ENCODE results near the gene PIGS. TPM values are rescaled to one million over a fixed set of nuclear protein-coding genes. Genes with fewer than 3 reads are reported as not detected.

Gene PIGS
- total and polyA plus RNA-seq, 2 of the 4 experiments (the other 2 are of a cell fraction) = 28.7 to 78.9 TPM

GRCh38 chr17:28580959-28581358, 9.6 kb upstream of the PIGS start:
- peaks cover 5% of the 10 kb centered on the region; the same call in 1 of the 2 replicates for H3K9me1 ChIP-seq (ENCODE audit: insufficient read depth, low read length)
- H2AFZ ChIP-seq (replicated peaks; ENCODE audit: low read length, poor library complexity) = no peak overlapping the region
- no peak overlapping the region for H4K8ac ChIP-seq (ENCODE audit: low read depth in 2 of 2, low read length in 2 of 2)
- H4K20me1 ChIP-seq (ENCODE audit: insufficient read depth, low read length) = no peaks in the 10 kb centered on the region
- intact Hi-C loops (cut with micrococcal nuclease) (no loop called here), in situ Hi-C loops (cut with MboI; ENCODE audit: low sequenced_read_pairs) (no loop called here), dilution Hi-C loops (cut with HindIII; ENCODE audit: low sequenced_read_pairs, unreplicated experiment) (no loop called here)
- H3K79me1 ChIP-seq (ENCODE audit: low read depth in 1 of 2, low read length in 2 of 2) = peaks cover 0 to 12% of the 10 kb centered on the region in 2 experiments; a peak in 2 of 4 replicates
- CTCF ChIA-PET = no interaction called here
- H2BK20ac ChIP-seq (ENCODE audit: low read depth, low read length) = no peak overlapping the region
- H3K18ac ChIP-seq (ENCODE audit: low read depth, low read length) = no peak overlapping the region
- peaks cover 1% of the 10 kb centered on the region; the same call in 1 of the 2 replicates for H3K4me1 ChIP-seq (ENCODE audit: control insufficient read depth, insufficient read depth, low read length)
- no peak overlapping the region for H3K4me3 ChIP-seq (ENCODE audit: insufficient read depth, low read depth, low read length)
- POLR2A ChIA-PET (ENCODE audit: unreplicated experiment) = no interaction called here
- H3K4me2 ChIP-seq (ENCODE audit: low read depth, low read length) = no peak overlapping the region
- no peak overlapping the region for H2BK15ac ChIP-seq (ENCODE audit: low read depth, low read length)
- H3K14ac ChIP-seq (replicated peaks; ENCODE audit: low read depth, low read length) = no peak overlapping the region
- H3K27ac ChIP-seq (ENCODE audit: insufficient read depth, low read length) = no peak overlapping the region
- no peak overlapping the region for H3K56ac ChIP-seq (ENCODE audit: extremely low read depth, insufficient read depth, low read length)
- ATAC-seq (ENCODE audit: low read depth) (no peak), DNase-seq (no peak)
- no peak overlapping the region for H3K4ac ChIP-seq (ENCODE audit: low read depth, low read length)
- no peak overlapping the region for H4K91ac ChIP-seq (ENCODE audit: insufficient read depth, low read depth, low read length)
- no peaks in the 10 kb centered on the region for H3K9me3 ChIP-seq (ENCODE audit: control insufficient read depth, insufficient read depth, low read length)
- WGBS, 2 experiments (ENCODE audit: extremely low coverage in 2 of 2, insufficient read length in 1 of 2) = no CpG with 5 or more reads among the region's 3 CpGs
- H2BK120ac ChIP-seq (ENCODE audit: low read depth, low read length) = no peak overlapping the region
- no peak overlapping the region for H3K9ac ChIP-seq (ENCODE audit: low read depth, low read length)
- H3K36me3 ChIP-seq (ENCODE audit: control insufficient read depth, insufficient read depth, low read length) = peaks cover 29% of the 10 kb centered on the region
- TF ChIP-seq BHLHE40 (IDR thresholded peaks at IDR 0.05; ENCODE audit: low read depth, low read length) (no peak), MXI1 (IDR thresholded peaks at IDR 0.05; ENCODE audit: borderline replicate concordance, low read depth, low read length) (no peak), ELK1 (IDR thresholded peaks at IDR 0.05; ENCODE audit: borderline replicate concordance, low read depth, low read length) (no peak), SMC3 (IDR thresholded peaks at IDR 0.05; ENCODE audit: low read depth, low read length) (no peak), RCOR1 (IDR thresholded peaks at IDR 0.05; ENCODE audit: insufficient replicate concordance, low read length) (no peak), NFE2L2 (IDR thresholded peaks at IDR 0.05; ENCODE audit: low read depth, low read length) (no peak), CHD1 (IDR thresholded peaks at IDR 0.05; ENCODE audit: low read depth, low read length) (no peak), USF2 (IDR thresholded peaks at IDR 0.05; ENCODE audit: low read depth, low read length) (no peak), MAZ (IDR thresholded peaks at IDR 0.05; ENCODE audit: borderline replicate concordance, low read depth, low read length) (no peak), RAD21 (IDR thresholded peaks at IDR 0.05; ENCODE audit: low read length) (no peak), POLR2A (IDR thresholded peaks at IDR 0.05; ENCODE audit: low read depth, low read length) (no peak), RFX5 (IDR thresholded peaks at IDR 0.05; ENCODE audit: low read depth, low read length) (no peak), FOS (IDR thresholded peaks at IDR 0.05; ENCODE audit: low read depth, low read length) (no peak), CTCF (conservative IDR thresholded peaks at IDR 0.05; ENCODE audit: low read depth, low read length) (no peak), MAFK (IDR thresholded peaks at IDR 0.05; ENCODE audit: low read depth, low read length) (no peak), CEBPB (IDR thresholded peaks at IDR 0.05; ENCODE audit: low read depth, low read length) (no peak)
- H4K5ac ChIP-seq (ENCODE audit: low read depth, low read length) = no peak overlapping the region
- BruUV-seq (replicated peaks) = no TSS peak
- no peaks in the 10 kb centered on the region for H3K27me3 ChIP-seq (ENCODE audit: control insufficient read depth, insufficient read depth, low read length)
- no peak overlapping the region for H3K23ac ChIP-seq (ENCODE audit: low read depth, low read length)
- H2AK9ac ChIP-seq (replicated peaks; ENCODE audit: low read depth, low read length, poor library complexity) = no peak overlapping the region
- no peak overlapping the region for H2AK5ac ChIP-seq (ENCODE audit: low read depth, low read length)
- H2BK5ac ChIP-seq (ENCODE audit: low read depth, low read length, poor library complexity, severe bottlenecking) = no peak overlapping the region

Data from IMR-90 (cell line).